ENCODE measurements around the gene RPL36.

Gene RPL36

DNA sequence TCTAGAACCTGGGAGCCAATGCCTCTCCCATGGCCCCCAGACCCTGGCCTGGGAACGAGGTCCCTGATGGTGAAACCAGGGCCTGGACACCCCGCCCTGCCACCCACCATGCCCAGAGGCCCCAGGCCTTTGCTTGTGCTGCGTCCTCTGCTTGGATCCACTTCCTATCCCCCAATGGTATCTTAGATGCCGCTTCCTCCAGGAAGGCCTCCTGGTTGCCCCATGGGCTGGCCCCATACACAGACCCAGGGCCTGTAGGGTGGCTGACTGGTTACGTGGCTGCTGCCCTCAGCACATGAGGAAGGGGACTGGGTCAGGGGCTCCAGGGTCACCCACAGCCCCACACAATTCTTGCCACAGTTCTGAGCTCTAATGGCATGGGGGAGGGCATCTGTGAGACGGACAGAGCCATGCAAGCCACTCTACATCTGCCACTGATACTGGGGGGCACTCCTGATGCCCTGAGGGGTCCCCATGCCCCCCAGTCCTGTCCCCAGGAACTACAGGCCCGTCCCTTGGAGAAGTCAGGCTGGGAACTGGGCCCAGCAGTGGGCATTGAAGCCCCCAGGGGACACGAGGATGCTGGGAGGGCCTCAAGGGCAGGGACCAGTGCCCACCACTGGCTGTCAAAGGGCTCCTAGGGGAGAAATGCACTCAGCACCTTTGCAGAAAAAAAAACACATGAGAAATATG lies 5.0 kb downstream of the RPL36 start:
- Histone ChIP-seq H3K4me2 (ENCODE audit: low read length) (no peak overlapping the region), H3K36me3 (ENCODE audit: control insufficient read depth, insufficient read depth, low read length) (no peaks in the 10 kb centered on the region), H3K4me3 (ENCODE audit: low read depth, low read length) (no peak overlapping the region), H3K27me3 (ENCODE audit: control insufficient read depth, insufficient read depth, low read length) (no peaks in the 10 kb centered on the region), H3K27ac (no peak overlapping the region), H3K4me1 (no peaks in the 10 kb centered on the region), H3K9me3 (ENCODE audit: control insufficient read depth, low read length) (no peaks in the 10 kb centered on the region), H3K79me2 (peaks cover 27% of the 10 kb centered on the region), H2AFZ (no peak overlapping the region), H3K9ac (no peak overlapping the region)
- TF ChIP-seq, protein P1, sequence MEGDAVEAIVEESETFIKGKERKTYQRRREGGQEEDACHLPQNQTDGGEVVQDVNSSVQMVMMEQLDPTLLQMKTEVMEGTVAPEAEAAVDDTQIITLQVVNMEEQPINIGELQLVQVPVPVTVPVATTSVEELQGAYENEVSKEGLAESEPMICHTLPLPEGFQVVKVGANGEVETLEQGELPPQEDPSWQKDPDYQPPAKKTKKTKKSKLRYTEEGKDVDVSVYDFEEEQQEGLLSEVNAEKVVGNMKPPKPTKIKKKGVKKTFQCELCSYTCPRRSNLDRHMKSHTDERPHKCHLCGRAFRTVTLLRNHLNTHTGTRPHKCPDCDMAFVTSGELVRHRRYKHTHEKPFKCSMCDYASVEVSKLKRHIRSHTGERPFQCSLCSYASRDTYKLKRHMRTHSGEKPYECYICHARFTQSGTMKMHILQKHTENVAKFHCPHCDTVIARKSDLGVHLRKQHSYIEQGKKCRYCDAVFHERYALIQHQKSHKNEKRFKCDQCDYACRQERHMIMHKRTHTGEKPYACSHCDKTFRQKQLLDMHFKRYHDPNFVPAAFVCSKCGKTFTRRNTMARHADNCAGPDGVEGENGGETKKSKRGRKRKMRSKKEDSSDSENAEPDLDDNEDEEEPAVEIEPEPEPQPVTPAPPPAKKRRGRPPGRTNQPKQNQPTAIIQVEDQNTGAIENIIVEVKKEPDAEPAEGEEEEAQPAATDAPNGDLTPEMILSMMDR (IDR thresholded peaks at IDR 0.05) = no peak

DNA sequence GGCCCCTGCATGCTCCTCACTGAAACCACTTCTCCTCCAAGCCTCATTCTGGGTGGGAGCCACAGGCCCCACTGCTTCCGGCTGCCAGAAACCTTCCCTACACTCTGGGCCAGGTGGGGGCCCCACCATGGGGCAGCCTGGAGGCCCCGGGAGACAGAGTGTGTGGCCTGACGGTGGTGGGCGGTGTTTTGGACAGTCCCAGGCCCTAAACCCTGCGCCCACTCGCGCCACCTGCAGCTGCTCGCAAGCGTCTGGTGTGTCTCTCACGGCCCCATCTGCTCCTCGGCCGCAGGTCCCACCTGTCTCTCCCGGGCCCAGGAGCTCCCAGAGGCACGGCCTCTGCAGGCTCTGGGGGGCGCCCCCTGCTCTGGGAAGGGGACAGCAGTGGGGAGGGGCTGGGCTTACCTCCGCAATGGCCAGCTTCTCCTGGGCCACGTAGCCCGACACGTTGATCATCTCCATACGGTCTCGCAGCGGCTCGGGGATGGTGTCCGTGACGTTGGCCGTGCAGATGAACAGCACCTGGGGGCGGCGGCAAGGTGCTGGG lies 5.6 kb downstream of the RPL36 start:
- no peaks in the 10 kb centered on the region for H3K36me3 ChIP-seq (ENCODE audit: control insufficient read depth, insufficient read depth, low read length)
- TF ChIP-seq, protein P1 (IDR thresholded peaks at IDR 0.05) = no peak
- no peaks in the 10 kb centered on the region for H3K4me1 ChIP-seq
- H3K4me2 ChIP-seq (ENCODE audit: low read length) = no peak overlapping the region
- no peak overlapping the region for H2AFZ ChIP-seq
- H3K9me3 ChIP-seq (ENCODE audit: control insufficient read depth, low read length) = no peaks in the 10 kb centered on the region
- H3K79me2 ChIP-seq = peaks cover 27% of the 10 kb centered on the region
- H3K27ac ChIP-seq = no peak overlapping the region
- no peak overlapping the region for H3K9ac ChIP-seq
- no peaks in the 10 kb centered on the region for H3K27me3 ChIP-seq (ENCODE audit: control insufficient read depth, insufficient read depth, low read length)
- H3K4me3 ChIP-seq (ENCODE audit: low read depth, low read length) = no peak overlapping the region

DNA sequence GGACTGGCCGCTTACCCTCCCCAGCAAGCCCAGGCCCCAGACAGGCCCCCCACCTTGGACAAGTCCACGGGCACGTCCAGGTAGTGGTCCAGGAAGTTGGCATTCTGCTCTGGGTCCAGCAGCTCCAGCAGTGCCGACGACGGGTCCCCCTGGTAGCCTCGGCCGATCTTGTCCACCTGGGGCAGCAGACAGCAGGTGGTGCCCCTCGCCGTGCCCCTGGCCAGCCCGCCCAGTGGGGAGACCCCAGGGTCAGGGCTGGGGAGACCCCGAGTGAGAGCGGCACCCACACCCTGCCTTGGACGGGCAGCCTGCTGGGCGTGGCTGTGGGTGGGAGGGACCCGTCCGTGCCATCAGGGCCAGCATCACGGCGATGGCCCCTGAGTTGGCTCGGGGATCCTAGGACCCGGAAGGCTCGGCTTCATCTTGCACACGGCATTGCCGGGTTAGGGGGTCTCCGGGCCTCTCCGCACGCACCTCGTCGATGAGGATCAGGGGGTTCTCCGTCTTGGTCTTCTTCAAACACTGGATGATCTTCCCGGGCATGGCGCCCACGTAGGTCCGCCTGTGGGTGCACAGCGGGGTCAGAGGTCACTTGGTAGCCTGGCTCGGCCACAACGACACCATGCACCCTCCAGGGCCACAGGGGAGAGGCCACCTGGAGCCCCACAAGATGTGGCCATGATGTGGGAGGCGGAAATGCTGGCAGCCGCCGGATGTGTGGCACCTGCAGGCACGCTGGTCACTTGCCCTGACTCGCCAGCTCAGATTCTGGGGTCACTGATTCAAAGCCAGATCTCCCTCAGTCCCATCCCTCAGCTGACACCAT lies 6.3 kb downstream of the RPL36 start:
- Histone ChIP-seq H3K27ac (no peak overlapping the region), H3K4me3 (ENCODE audit: low read depth, low read length) (no peak overlapping the region), H3K4me2 (ENCODE audit: low read length) (no peak overlapping the region), H3K36me3 (ENCODE audit: control insufficient read depth, insufficient read depth, low read length) (no peaks in the 10 kb centered on the region), H3K9ac (no peak overlapping the region), H3K4me1 (no peaks in the 10 kb centered on the region), H2AFZ (no peak overlapping the region), H3K9me3 (ENCODE audit: control insufficient read depth, low read length) (no peaks in the 10 kb centered on the region), H3K27me3 (ENCODE audit: control insufficient read depth, insufficient read depth, low read length) (no peaks in the 10 kb centered on the region), H3K79me2 (peaks cover 23% of the 10 kb centered on the region)
- TF ChIP-seq, protein P1 (IDR thresholded peaks at IDR 0.05) = no peak

DNA sequence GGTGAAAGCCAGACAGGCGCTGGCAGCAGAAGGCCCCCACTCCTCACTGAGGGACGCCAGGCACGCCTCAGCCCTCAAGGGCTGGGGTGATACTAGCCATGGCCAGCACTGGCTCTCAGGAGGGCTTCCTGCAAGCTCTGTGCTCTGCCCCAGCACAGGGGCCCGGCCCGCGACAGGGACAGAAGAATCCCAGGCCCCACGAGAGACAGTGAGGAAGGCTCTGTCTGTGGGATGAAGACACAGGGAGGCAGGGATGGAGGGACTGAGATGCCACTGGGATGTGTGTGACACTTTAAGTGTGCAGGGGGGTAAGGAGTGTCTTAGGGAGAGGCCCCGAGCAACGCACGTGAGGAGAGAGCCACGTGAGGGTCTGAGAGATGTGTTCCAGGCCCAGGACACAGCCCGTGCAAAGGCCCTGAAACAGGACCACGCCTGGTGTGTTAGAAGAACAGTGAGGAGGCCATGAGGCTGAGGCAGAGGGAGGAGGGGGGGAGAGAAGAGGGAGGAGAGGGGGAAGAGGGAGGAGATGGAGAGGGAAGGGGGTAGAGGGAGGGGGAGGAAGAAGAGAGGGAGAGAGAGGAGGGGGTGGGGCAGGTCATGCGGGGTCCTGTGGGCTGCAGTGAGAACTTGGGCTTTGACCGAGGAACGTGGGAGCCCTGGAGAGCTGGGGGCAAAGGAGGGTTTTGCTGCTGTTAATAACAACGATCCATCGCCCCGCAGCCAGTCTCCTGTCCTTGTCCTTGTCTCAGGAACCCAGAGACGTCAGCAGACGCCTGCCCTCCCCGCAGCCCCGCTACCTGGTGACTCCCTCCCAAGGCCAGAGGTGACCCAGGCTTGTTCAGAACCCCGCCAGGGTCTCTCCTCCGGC lies 7.2 kb downstream of the RPL36 start:
- TF ChIP-seq, protein P1 (IDR thresholded peaks at IDR 0.05) = no peak
- Histone ChIP-seq H3K36me3 (ENCODE audit: control insufficient read depth, insufficient read depth, low read length) (no peaks in the 10 kb centered on the region), H3K9me3 (ENCODE audit: control insufficient read depth, low read length) (no peaks in the 10 kb centered on the region), H3K4me2 (ENCODE audit: low read length) (no peak overlapping the region), H3K4me1 (no peaks in the 10 kb centered on the region), H3K4me3 (ENCODE audit: low read depth, low read length) (no peak overlapping the region), H3K9ac (no peak overlapping the region), H3K27ac (no peak overlapping the region), H3K79me2 (peaks cover 17% of the 10 kb centered on the region), H2AFZ (no peak overlapping the region), H3K27me3 (ENCODE audit: control insufficient read depth, insufficient read depth, low read length) (no peaks in the 10 kb centered on the region)

Data from parathyroid adenoma (tissue), 2 donors.